Small intestine (tissue), 7 donors: ENCODE results near the gene SCUBE3. TPM values are rescaled to one million over a fixed set of nuclear protein-coding genes. Genes with fewer than 3 reads are reported as not detected.

Experiments
- DNase-seq, 2 donors: peaks; one replicate each; pipeline versions ENCODE4 v3.0.0 to v3.0.0-alpha.2; 2013
- FAIRE-seq: peaks from 2 replicates; lab custom pipeline; 2012; peaks lifted over from hg19 to GRCh38; lab: Jason Lieb, UNC
- H3K27ac ChIP-seq, 3 donors: one replicate each; pipeline ENCODE4 v1.5.1; 2013; ENCODE audit warnings: low read length in 2 of 3, mild to moderate bottlenecking in 2 of 3, control low read depth in 1 of 3, inconsistent platforms in 1 of 3, low read depth in 1 of 3, moderate library complexity in 1 of 3
- H3K27me3 ChIP-seq, 3 donors: one replicate each; pipeline ENCODE4 v1.6.1; 2013; ENCODE audit warnings: low read length in 3 of 3, inconsistent platforms in 1 of 3; ENCODE audit not compliant: control insufficient read depth in 3 of 3, insufficient read depth in 3 of 3
- H3K36me3 ChIP-seq, 3 donors: one replicate each; pipeline ENCODE4 v1.6.1; 2013; ENCODE audit warnings: low read length in 3 of 3, inconsistent platforms in 1 of 3, low read depth in 1 of 3, mild to moderate bottlenecking in 1 of 3, moderate library complexity in 1 of 3; ENCODE audit not compliant: control insufficient read depth in 3 of 3, insufficient read depth in 2 of 3
- H3K4me1 ChIP-seq, 3 donors: one replicate each; pipeline ENCODE4 v1.6.1; 2013; ENCODE audit warnings: low read length in 2 of 3, inconsistent platforms in 1 of 3, low read depth in 1 of 3, mild to moderate bottlenecking in 1 of 3, moderate library complexity in 1 of 3; ENCODE audit not compliant: control insufficient read depth in 3 of 3, insufficient read depth in 2 of 3
- H3K4me3 ChIP-seq, 3 donors: one replicate each; pipeline ENCODE4 v1.5.1; 2013; ENCODE audit warnings: low read length in 3 of 3, control low read depth in 1 of 3, inconsistent platforms in 1 of 3, low read depth in 1 of 3, mild to moderate bottlenecking in 1 of 3, moderate library complexity in 1 of 3
- H3K9me3 ChIP-seq, 2 donors: one replicate each; pipeline ENCODE4 v1.6.1; 2013; ENCODE audit warnings: low read depth in 1 of 2, low read length in 1 of 2; ENCODE audit not compliant: control insufficient read depth in 2 of 2, insufficient read depth in 1 of 2
- WGBS, 3 donors: extraction: QIAGEN DNeasy Blood & Tissue Kit; methylation state at CpG; one replicate each; pipeline ENCODE4 v1.1.7; 2013; 5-methylcytosine and 5-hydroxymethylcytosine counted together
- polyA plus RNA-seq, 4 donors: library from polyadenylated mRNA; stranded (reverse) in 3 of 4; unstranded in 1 of 4; fragments of 200-250 nt in 3 of 4; fragments of 120-200 nt in 1 of 4; gene quantifications; one replicate each; pipeline versions ENCODE4 v1.2.1 to v1.2.3, GENCODE V29; 2013
- donor health status: healthy with polysubstance abuse.
- donor health status: control.
- donor health status: control.
- donor health status: Bipolar disorder and iron deficiency.
- donor health status: healthy.

SCUBE3 gene
- polyA plus RNA-seq, 4 donors: 0.12 to 3.0 TPM; not detected in 2

DNA sequence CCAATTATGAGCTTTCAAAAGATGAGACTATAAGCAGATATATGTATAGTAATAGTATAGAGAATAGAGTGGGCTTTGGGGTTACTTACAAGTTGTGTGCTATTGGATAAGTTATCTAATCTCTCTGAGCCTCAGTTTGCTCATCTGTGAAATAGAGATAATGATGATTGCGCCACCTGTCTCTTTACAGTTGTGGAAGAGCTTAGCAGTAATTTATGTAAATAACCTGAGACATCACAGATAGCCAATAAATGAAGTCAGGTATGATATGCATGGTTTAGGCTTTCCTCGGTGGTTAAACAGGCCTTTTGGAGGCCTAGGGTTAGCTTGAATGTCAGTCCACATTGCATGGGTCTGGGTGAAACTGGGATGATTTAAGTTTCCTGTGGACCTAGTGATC lies 29.8 kb upstream of the SCUBE3 start:
- H3K27me3 ChIP-seq: no peaks in the 10 kb centered on the region
- 72 to 94% (median 89%) methylated on average over 2 of the region's 2 CpGs for WGBS, 3 donors
- FAIRE-seq (no peak), DNase-seq (no peak)
- no peak overlapping the region for H3K4me3 ChIP-seq
- no peaks in the 10 kb centered on the region for H3K36me3 ChIP-seq
- H3K9me3 ChIP-seq: no peaks in the 10 kb centered on the region
- peaks cover 0 to 31% (median 4%) of the 10 kb centered on the region in 3 donors for H3K4me1 ChIP-seq
- no peak overlapping the region for H3K27ac ChIP-seq

DNA sequence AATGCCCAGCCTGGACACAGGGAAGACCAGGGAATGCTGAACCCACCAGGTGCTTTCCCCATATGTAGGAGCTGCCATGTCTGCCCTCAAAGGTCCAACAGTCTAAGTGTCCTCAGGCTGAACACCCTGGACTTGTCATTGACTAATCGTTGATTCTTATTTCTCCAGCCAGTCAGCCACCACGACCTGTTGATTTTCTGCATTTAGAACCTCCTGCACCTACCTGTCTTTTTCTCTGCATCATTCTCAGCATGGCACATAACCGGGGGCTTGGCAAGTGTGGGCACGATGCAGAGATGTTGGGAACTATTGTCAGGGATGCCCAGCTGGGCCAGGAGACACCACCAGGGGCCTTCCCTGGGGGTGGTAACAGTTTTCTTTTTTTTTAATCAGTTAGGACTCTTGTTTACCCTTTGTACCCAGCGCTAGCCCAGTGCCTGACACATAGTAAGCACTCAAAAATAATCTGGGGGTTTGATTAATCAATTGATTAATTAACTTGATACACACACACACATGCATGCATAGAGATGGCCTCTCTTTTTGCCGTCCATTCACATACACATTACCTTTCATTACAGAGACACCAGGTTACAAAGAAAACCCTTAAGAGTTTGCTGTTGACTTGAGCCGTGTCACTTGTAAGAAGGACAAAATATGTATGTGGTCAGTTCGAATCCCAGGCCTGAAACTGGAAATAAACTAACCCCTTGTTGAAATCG lies 29.0 kb upstream of the SCUBE3 start:
- no peak overlapping the region for H3K4me3 ChIP-seq
- H3K9me3 ChIP-seq: no peaks in the 10 kb centered on the region
- H3K27me3 ChIP-seq: no peaks in the 10 kb centered on the region
- no peaks in the 10 kb centered on the region for H3K36me3 ChIP-seq
- H3K4me1 ChIP-seq: peaks cover 0 to 31% (median 4%) of the 10 kb centered on the region in 3 donors
- H3K27ac ChIP-seq: no peak overlapping the region
- no peak for FAIRE-seq
- 49 to 67% (median 53%) methylated on average over 9 of the region's 9 CpGs for WGBS, 3 donors
- no peak for DNase-seq

DNA sequence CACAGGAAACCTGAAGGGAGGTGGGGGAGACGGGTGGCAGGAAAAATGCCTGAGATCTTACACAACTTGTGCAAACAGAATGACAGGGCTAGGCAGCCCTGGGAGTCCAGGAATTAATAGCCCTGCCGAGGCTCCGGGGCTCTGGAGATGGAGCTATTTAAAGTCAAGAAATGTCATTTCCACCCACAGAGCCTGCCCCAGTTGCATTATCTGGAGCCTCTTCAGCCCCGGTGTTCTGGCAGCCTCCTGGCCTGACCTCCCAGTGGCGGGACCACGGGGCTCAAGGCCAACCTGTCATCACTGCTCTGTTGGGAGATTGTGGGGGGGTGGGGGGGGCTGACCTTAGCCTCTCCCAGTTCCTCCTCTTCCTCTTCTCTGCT lies 28.5 kb upstream of the SCUBE3 start:
- Histone ChIP-seq H3K27ac (no peak overlapping the region), H3K36me3 (no peaks in the 10 kb centered on the region), H3K4me1 (peaks cover 0 to 31% (median 4%) of the 10 kb centered on the region in 3 donors), H3K4me3 (no peak overlapping the region), H3K9me3 (no peaks in the 10 kb centered on the region), H3K27me3 (no peaks in the 10 kb centered on the region)
- WGBS, 3 donors: 16 to 36% (median 27%) methylated on average over 6 of the region's 6 CpGs
- FAIRE-seq: no peak
- DNase-seq: peak in 1 of 2 donors; percentile 61

DNA sequence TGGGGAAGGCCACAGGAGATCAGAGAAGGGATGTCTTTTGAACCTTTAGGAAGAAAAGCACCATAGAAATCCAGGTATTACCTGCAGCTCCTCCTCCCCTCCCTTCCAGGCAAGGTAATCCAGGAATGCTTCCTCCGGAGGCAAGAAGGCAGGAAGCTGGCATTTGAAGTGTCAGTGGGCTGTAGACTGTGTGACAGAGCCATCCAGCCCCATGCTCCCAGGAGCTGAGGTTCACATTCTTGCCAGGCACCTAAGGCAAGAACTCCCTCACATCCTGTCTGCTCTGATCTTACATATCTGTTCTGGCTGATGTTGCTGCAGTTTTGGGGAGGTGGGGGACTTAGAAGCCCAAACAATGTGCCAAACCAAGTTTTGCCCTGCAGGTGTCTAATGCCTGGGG lies 27.8 kb upstream of the SCUBE3 start:
- Histone ChIP-seq H3K4me3 (no peak overlapping the region), H3K27ac (no peak overlapping the region), H3K27me3 (no peaks in the 10 kb centered on the region), H3K4me1 (peaks cover 0 to 29% (median 4%) of the 10 kb centered on the region in 3 donors), H3K9me3 (no peaks in the 10 kb centered on the region), H3K36me3 (no peaks in the 10 kb centered on the region)
- no peak for DNase-seq
- 50 to 73% (median 58%) methylated on average over 1 of the region's 1 CpG for WGBS, 3 donors
- FAIRE-seq: no peak

DNA sequence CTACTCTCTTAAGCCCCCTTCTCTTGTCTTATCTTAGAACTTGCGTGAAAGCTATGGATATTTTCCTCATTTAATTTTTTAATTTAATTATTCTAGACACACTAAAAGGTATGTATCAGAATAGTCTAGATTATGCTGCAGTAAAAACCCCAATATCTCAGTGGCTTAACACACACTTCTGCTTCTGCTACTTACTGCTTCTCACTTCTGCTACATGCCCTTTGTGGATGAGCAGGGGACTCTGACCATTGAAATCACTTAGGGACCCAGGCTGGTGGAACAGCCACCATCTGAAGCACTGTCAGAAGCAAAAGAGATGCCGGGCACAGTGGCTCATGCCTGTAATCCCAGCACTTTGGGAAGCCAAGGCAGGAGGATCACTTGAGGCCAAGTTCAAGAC lies 27.2 kb upstream of the SCUBE3 start:
- no peak for FAIRE-seq
- H3K9me3 ChIP-seq: no peaks in the 10 kb centered on the region
- WGBS, 3 donors: 89 to 100% (median 95%) methylated on average over 2 of the region's 2 CpGs

DNA sequence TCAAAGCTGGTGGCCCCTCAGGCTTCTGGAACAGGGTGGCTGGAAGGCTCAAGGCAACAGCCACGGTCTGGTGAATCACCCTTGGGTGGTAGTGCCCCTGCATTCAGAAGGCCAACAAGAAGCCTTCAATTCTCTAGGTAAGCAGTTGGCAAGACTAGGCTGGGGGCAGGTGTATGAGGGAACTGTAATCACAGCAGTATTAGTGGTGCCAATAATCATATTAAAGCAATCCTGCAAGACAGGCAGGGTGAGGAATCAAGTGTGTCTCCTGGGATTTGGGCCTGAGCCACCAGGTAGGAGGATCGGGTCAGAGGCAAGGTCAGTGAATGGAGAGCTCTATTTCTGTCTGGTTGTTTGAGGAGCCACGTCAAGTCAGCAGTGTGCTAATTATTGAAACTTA lies 24.9 kb upstream of the SCUBE3 start:
- 76 to 85% (median 78%) methylated on average over 3 of the region's 3 CpGs for WGBS, 3 donors
- peaks cover 0 to 3% (median 0%) of the 10 kb centered on the region in 3 donors for H3K27me3 ChIP-seq
- no peaks in the 10 kb centered on the region for H3K36me3 ChIP-seq
- H3K27ac ChIP-seq: no peak overlapping the region
- H3K9me3 ChIP-seq: no peaks in the 10 kb centered on the region
- no peak for FAIRE-seq
- H3K4me3 ChIP-seq: no peak overlapping the region
- DNase-seq: no peak
- H3K4me1 ChIP-seq: peaks cover 0 to 16% (median 0%) of the 10 kb centered on the region in 3 donors

More for the DNA sequence above, 27.2 kb upstream of the SCUBE3 start:
- Histone ChIP-seq H3K27ac (no peak overlapping the region), H3K36me3 (no peaks in the 10 kb centered on the region), H3K4me3 (no peak overlapping the region), H3K27me3 (no peaks in the 10 kb centered on the region), H3K4me1 (peaks cover 0 to 23% (median 2%) of the 10 kb centered on the region in 3 donors)
- no peak for DNase-seq

DNA sequence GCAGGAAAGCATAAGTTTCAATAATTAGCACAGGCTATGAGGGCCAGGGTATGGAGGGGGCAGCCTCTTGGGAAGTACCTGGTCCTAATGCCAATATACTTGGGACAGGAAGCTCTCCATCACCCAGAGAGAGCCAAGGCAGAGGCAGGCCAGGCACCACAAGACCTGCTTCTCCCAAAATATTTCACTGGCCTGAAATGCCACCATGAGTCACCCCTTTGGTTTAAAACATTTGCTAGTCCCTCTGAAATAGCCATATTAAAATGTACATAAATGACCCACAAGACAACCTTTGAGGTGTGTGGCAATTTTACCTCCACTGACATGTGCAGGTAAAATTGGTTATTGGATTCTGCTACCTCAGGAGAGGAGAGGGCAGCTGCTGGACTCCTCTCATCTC lies 23.4 kb upstream of the SCUBE3 start:
- no peaks in the 10 kb centered on the region for H3K9me3 ChIP-seq
- DNase-seq: no peak
- H3K4me3 ChIP-seq: no peak overlapping the region
- peaks cover 0 to 9% (median 0%) of the 10 kb centered on the region in 3 donors for H3K4me1 ChIP-seq
- H3K36me3 ChIP-seq: no peaks in the 10 kb centered on the region
- no peak for FAIRE-seq
- H3K27me3 ChIP-seq: peaks cover 0 to 3% (median 0%) of the 10 kb centered on the region in 3 donors
- H3K27ac ChIP-seq: no peak overlapping the region

DNA sequence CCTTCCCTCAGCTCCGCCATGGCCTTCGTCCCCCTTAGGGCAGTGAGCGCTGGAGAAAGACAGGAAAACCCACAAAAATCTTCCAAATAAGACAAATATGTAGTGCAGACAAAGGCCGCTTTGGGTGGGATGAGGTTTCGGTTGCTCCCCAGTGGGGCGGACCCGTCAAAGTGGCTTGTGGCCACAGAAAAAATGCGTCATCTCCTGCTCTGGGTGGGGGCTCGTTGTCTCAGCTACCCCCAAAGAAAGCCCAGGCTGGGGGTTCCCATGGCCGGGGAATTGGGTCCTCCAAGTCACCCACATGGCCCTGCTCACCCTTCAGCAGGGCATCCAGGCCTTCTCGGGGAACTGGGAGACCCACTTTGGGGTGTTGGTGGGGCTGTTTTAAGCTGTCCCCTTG lies 21.9 kb upstream of the SCUBE3 start:
- Histone ChIP-seq H3K4me3 (no peak overlapping the region), H3K9me3 (no peaks in the 10 kb centered on the region), H3K27ac (no peak overlapping the region), H3K4me1 (no peaks in the 10 kb centered on the region), H3K36me3 (no peaks in the 10 kb centered on the region), H3K27me3 (peaks cover 0 to 3% (median 0%) of the 10 kb centered on the region in 3 donors)
- no peak for FAIRE-seq
- no peak for DNase-seq
- WGBS, 3 donors: 82 to 93% (median 82%) methylated on average over 10 to 11 of the region's 11 CpGs
